Breast epithelium (tissue), 3 donors: Measurements from ENCODE around the gene MET.

ENCODE experiments used
- CTCF ChIP-seq, 3 donors: fragments of 450-650 bp; IDR thresholded peaks; one replicate each; pipeline ENCODE4 v1.5.1; 2016 to 2017; ENCODE audit warnings: antibody characterized with exemption in 3 of 3, mild to moderate bottlenecking in 3 of 3, moderate library complexity in 3 of 3
- POLR2A ChIP-seq: fragments of 450-650 bp; IDR thresholded peaks from one replicate; pipeline ENCODE4 v1.6.1; 2016; ENCODE audit warnings: antibody characterized with exemption, mild to moderate bottlenecking, moderate library complexity

- TF ChIP-seq CTCF (IDR thresholded peaks at IDR 0.05): no peak
- no peak for TF ChIP-seq POLR2A
These were observed 107.2 kb downstream of the MET start for GRCh38 chr7:116779216-116779615.
